Prostate gland (tissue), 2 donors: ENCODE measurements around the gene CCDC69. TPM values are rescaled to one million over a fixed set of nuclear protein-coding genes. Genes with fewer than 3 reads are reported as not detected.

ENCODE experiments used
- DNase-seq: peaks from one replicate; pipeline ENCODE4 v3.0.0-alpha.2; 2019; ENCODE audit warnings: low spot score
- H3K27ac ChIP-seq, 2 donors: fragments of 200-600 bp; sonication (generic); 2 replicates each; pipeline ENCODE4 v1.5.1; 2017 to 2019
- H3K27me3 ChIP-seq: fragments of 200-600 bp; sonication (generic); replicated peaks from 2 replicates; pipeline ENCODE4 v1.5.1; 2019; ENCODE audit not compliant: insufficient read depth
- H3K36me3 ChIP-seq, 2 donors: fragments of 200-600 bp; sonication (generic); 1 replicate in 1 of 2; 2 replicates in 1 of 2; pipeline versions ENCODE4 v1.5.1 to v1.8.1; 2017 to 2019
- H3K4me1 ChIP-seq: fragments of 200-600 bp; sonication (generic); replicated peaks from 2 replicates; pipeline ENCODE4 v1.5.1; 2019
- H3K4me3 ChIP-seq, 2 donors: fragments of 200-600 bp; sonication (generic); 2 replicates each; pipeline ENCODE4 v1.5.1; 2017 to 2019
- H3K9me3 ChIP-seq: fragments of 200-600 bp; sonication (generic); 2 replicates; pipeline ENCODE4 v1.5.1; 2017
- CTCF ChIP-seq, 4 experiments: fragments of 200-600 bp in 2 of 4; fragments of 450-650 bp in 2 of 4; sonication (generic) in 2 of 4; IDR thresholded peaks; 1 replicate in 3 of 4; 2 replicates in 1 of 4; pipeline ENCODE4 v1.5.1; 2016 to 2019; ENCODE audit warnings: antibody characterized with exemption in 4 of 4, mild to moderate bottlenecking in 2 of 4, moderate library complexity in 2 of 4
- POLR2A ChIP-seq: fragments of 450-650 bp; IDR thresholded peaks from one replicate; pipeline ENCODE4 v1.6.1; 2016; ENCODE audit warnings: antibody characterized with exemption, mild to moderate bottlenecking
- POLR2AphosphoS5 ChIP-seq: sonication (generic); formaldehyde crosslinking; IDR thresholded peaks from one replicate; pipeline ENCODE4 v1.6.1; 2017; ENCODE audit warnings: antibody characterized with exemption
- WGBS: methylation state at CpG from one replicate; pipeline ENCODE4 v1.1.5; 2018; 5-methylcytosine and 5-hydroxymethylcytosine counted together
- intact Hi-C: fragments of 100-400 bp; cut with DNase I; formaldehyde crosslinking; loops from one replicate; pipeline ENCODE4 v1.14.2; 2022
- total RNA-seq, 2 donors: library from RNA; depleted of rRNA; stranded (reverse); fragments of >200 nt; gene quantifications; one replicate each; pipeline ENCODE4 v1.1.0, GENCODE V29; 2016

The CCDC69 gene
- total RNA-seq, 2 donors from 2014 or later: 28.2 to 53.8 TPM

GRCh38 chr5:151225071-151225470, 1.2 kb upstream of the CCDC69 start:
- over 99% methylated on average over 4 of the region's 4 CpGs for WGBS
- Histone ChIP-seq H3K27me3 (no peaks in the 10 kb centered on the region), H3K4me3 (no peak overlapping the region), H3K4me1 (no peaks in the 10 kb centered on the region), H3K9me3 (no peaks in the 10 kb centered on the region), H3K27ac (no peak overlapping the region), H3K36me3 (no peaks in the 10 kb centered on the region)
- no peak for DNase-seq
- TF ChIP-seq POLR2A: no peak
- intact Hi-C loops: no loop called here

DNA sequence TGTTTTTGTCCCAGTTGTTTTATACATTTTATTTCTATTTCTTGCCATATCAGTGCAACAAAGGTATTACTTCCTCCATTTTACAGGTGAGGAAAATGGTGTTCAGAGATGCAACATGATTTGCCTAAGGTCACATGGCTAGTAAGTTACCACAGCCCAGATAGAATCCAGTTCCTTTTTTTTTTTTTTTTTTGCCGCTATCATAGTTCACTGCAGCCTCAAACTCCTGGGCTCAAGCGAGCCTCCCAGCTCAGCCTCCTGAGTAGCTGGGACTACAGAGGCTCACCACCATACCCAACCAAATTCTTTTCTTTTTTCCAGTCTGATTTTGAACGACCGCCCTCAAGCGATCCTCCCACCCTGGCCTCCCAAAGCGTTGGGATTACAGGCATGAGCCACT, 480 bp upstream of the CCDC69 start:
- Histone ChIP-seq H3K27me3 (no peaks in the 10 kb centered on the region), H3K4me3 (peak overlapping the region in 1 of 2 donors; percentile 56), H3K27ac (peak overlapping the region in 1 of 2 donors; percentile 76), H3K4me1 (no peaks in the 10 kb centered on the region), H3K36me3 (no peaks in the 10 kb centered on the region), H3K9me3 (no peaks in the 10 kb centered on the region)
- TF ChIP-seq CTCF (IDR thresholded peaks at IDR 0.05) (no peak), POLR2AphosphoS5 (no peak), POLR2A (no peak)
- WGBS: 85% methylated on average over 6 of the region's 6 CpGs
- intact Hi-C loops: no loop called here
- no peak for DNase-seq

GRCh38 chr5:151222790-151223446, 974 bp downstream of the CCDC69 start:
- Histone ChIP-seq H3K4me1 (no peaks in the 10 kb centered on the region), H3K36me3 (no peaks in the 10 kb centered on the region), H3K9me3 (no peaks in the 10 kb centered on the region), H3K4me3 (peak overlapping the region; percentile 56 to 57), H3K27me3 (no peaks in the 10 kb centered on the region), H3K27ac (peak overlapping the region; percentile 40 to 76)
- WGBS: 41% methylated on average over 4 of the region's 4 CpGs
- intact Hi-C loops: no loop called here
- TF ChIP-seq POLR2A (no peak), CTCF (IDR thresholded peaks at IDR 0.05) (no peak), POLR2AphosphoS5 (no peak)
- peak; percentile 9 for DNase-seq

- H3K4me1 ChIP-seq: no peaks in the 10 kb centered on the region
- H3K4me3 ChIP-seq: no peak overlapping the region
- TF ChIP-seq POLR2A (no peak), CTCF (IDR thresholded peaks at IDR 0.05) (no peak), POLR2AphosphoS5 (no peak)
- no peak for DNase-seq
- intact Hi-C loops: no loop called here
- no peaks in the 10 kb centered on the region for H3K27me3 ChIP-seq
- no peaks in the 10 kb centered on the region for H3K36me3 ChIP-seq
- H3K27ac ChIP-seq: peak overlapping the region in 1 of 2 donors; percentile 40
- WGBS: 60% methylated on average over 6 of the region's 6 CpGs
- H3K9me3 ChIP-seq: no peaks in the 10 kb centered on the region
Measured at GRCh38 chr5:151222054-151222789, 1.7 kb downstream of the CCDC69 start.

GRCh38 chr5:151221574-151221973, 2.3 kb downstream of the CCDC69 start:
- Histone ChIP-seq H3K9me3 (no peaks in the 10 kb centered on the region), H3K4me1 (no peaks in the 10 kb centered on the region), H3K27me3 (no peaks in the 10 kb centered on the region), H3K4me3 (no peak overlapping the region), H3K36me3 (no peaks in the 10 kb centered on the region), H3K27ac (peak overlapping the region in 1 of 2 donors; percentile 40)
- TF ChIP-seq CTCF (IDR thresholded peaks at IDR 0.05): no peak
- no peak for DNase-seq
- 82% methylated on average over 3 of the region's 3 CpGs for WGBS
- intact Hi-C loops: no loop called here
